ENCODE measurements around the gene SSTR3. TPM values are rescaled to one million over a fixed set of nuclear protein-coding genes. Genes with fewer than 3 reads are reported as not detected.

SSTR3 gene
- 2.4 and 3.4 TPM in 2 replicates for total RNA-seq (ENCODE audit: low replicate concordance)
- long read RNA-seq, result 0 reads

GRCh38 chr22:37212174-37212906 lies at the start of gene SSTR3:
Gene SSTR3, minus strand, starts transcription at chr22:37212477. Its CDS starts 4,674 bp downstream, at chr22:37207803.
- H3K27ac Mint-ChIP-seq, result no peak within 1 kb of the TSS
- H3K27me3 Mint-ChIP-seq, result peaks cover 6% of the 10 kb centered on the region
- DNase-seq (ENCODE audit: extremely low spot score, unreplicated experiment), result no peak
- no peaks in the 10 kb centered on the region for H3K36me3 Mint-ChIP-seq
- no peaks in the 10 kb centered on the region for H3K9me3 Mint-ChIP-seq
- peaks cover 22% of the 10 kb centered on the region for H3K4me1 Mint-ChIP-seq (ENCODE audit: unreplicated experiment)
- TF ChIP-seq CTCF (conservative IDR thresholded peaks at IDR 0.05), result no peak
- peak within 1 kb of the TSS; percentile 71 for H3K4me3 Mint-ChIP-seq

- DNase-seq (ENCODE audit: extremely low spot score, unreplicated experiment), result no peak
- TF ChIP-seq CTCF (conservative IDR thresholded peaks at IDR 0.05), result peak; percentile 90
- peaks cover 10% of the 10 kb centered on the region for H3K4me1 Mint-ChIP-seq (ENCODE audit: unreplicated experiment)
- peaks cover 3% of the 10 kb centered on the region for H3K9me3 Mint-ChIP-seq
- H3K36me3 Mint-ChIP-seq, result no peaks in the 10 kb centered on the region
- H3K4me3 Mint-ChIP-seq, result no peak overlapping the region
- peak overlapping the region; percentile 5 for H3K27ac Mint-ChIP-seq
- H3K27me3 Mint-ChIP-seq, result peaks cover 42% of the 10 kb centered on the region
Observed at GRCh38 chr22:37260901-37261336, 48.6 kb upstream of the SSTR3 start.

GRCh38 chr22:37260155-37260795 lies 48.0 kb upstream of the SSTR3 start:
- no peak for TF ChIP-seq CTCF (conservative IDR thresholded peaks at IDR 0.05)
- DNase-seq (ENCODE audit: extremely low spot score, unreplicated experiment), result no peak

GRCh38 chr22:37259540-37260029 lies 47.3 kb upstream of the SSTR3 start:
- H3K4me3 Mint-ChIP-seq, result peak overlapping the region; percentile 45
- DNase-seq (ENCODE audit: extremely low spot score, unreplicated experiment), result no peak
- TF ChIP-seq CTCF (conservative IDR thresholded peaks at IDR 0.05), result peak; percentile 70
- no peaks in the 10 kb centered on the region for H3K36me3 Mint-ChIP-seq
- peaks cover 43% of the 10 kb centered on the region for H3K27me3 Mint-ChIP-seq
- H3K4me1 Mint-ChIP-seq (ENCODE audit: unreplicated experiment), result peaks cover 10% of the 10 kb centered on the region
- peak overlapping the region; percentile 39 for H3K27ac Mint-ChIP-seq
- no peaks in the 10 kb centered on the region for H3K9me3 Mint-ChIP-seq

More at GRCh38 chr22:37260155-37260795, 48.0 kb upstream of the SSTR3 start:
- no peak overlapping the region for H3K27ac Mint-ChIP-seq
- H3K27me3 Mint-ChIP-seq, result peaks cover 41% of the 10 kb centered on the region
- H3K36me3 Mint-ChIP-seq, result no peaks in the 10 kb centered on the region
- no peak overlapping the region for H3K4me3 Mint-ChIP-seq
- H3K4me1 Mint-ChIP-seq (ENCODE audit: unreplicated experiment), result peaks cover 10% of the 10 kb centered on the region
- no peaks in the 10 kb centered on the region for H3K9me3 Mint-ChIP-seq

GRCh38 chr22:37258753-37259401 lies 46.6 kb upstream of the SSTR3 start:
- H3K27ac Mint-ChIP-seq, result peak overlapping the region; percentile 39
- no peak for TF ChIP-seq CTCF (conservative IDR thresholded peaks at IDR 0.05)
- peaks cover 43% of the 10 kb centered on the region for H3K27me3 Mint-ChIP-seq
- H3K4me3 Mint-ChIP-seq, result no peak overlapping the region
- peaks cover 10% of the 10 kb centered on the region for H3K4me1 Mint-ChIP-seq (ENCODE audit: unreplicated experiment)
- no peaks in the 10 kb centered on the region for H3K36me3 Mint-ChIP-seq
- H3K9me3 Mint-ChIP-seq, result no peaks in the 10 kb centered on the region
- DNase-seq (ENCODE audit: extremely low spot score, unreplicated experiment), result no peak
